ENCODE data around the gene DRC7.

DNA sequence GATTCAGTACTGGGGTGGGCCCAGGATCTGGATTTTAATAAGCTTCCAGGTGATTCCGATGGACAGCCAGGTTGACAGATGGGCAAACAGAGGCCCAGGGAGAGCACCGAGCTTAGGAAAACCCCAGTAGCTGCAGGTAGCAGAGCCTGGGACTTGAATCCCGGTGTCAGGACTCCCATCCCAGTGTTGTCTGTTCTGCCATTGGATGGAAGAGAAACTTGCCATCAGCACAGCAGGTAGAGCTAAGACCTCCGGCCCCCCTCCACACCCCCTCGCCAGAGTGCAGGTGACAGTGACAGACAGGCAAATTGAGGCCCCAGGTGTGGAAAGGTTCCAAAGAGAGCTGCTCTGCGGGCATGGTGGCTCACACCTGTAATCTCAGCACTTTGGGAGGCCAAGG is 53.4 kb downstream of the DRC7 start:
- TF ChIP-seq, protein P1, sequence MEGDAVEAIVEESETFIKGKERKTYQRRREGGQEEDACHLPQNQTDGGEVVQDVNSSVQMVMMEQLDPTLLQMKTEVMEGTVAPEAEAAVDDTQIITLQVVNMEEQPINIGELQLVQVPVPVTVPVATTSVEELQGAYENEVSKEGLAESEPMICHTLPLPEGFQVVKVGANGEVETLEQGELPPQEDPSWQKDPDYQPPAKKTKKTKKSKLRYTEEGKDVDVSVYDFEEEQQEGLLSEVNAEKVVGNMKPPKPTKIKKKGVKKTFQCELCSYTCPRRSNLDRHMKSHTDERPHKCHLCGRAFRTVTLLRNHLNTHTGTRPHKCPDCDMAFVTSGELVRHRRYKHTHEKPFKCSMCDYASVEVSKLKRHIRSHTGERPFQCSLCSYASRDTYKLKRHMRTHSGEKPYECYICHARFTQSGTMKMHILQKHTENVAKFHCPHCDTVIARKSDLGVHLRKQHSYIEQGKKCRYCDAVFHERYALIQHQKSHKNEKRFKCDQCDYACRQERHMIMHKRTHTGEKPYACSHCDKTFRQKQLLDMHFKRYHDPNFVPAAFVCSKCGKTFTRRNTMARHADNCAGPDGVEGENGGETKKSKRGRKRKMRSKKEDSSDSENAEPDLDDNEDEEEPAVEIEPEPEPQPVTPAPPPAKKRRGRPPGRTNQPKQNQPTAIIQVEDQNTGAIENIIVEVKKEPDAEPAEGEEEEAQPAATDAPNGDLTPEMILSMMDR (IDR thresholded peaks at IDR 0.05; ENCODE audit: low read depth, low read length, poor library complexity, severe bottlenecking): no peak
- TF ChIP-seq EZH2phosphoT487 (IDR thresholded peaks at IDR 0.05; ENCODE audit: borderline replicate concordance, low read length): no peak

All from DOHH2 (cell line).